GM12892 (cell line): Measurements from ENCODE around the gene S100B.

Experiments
- POLR2A ChIP-seq: IDR thresholded peaks from 2 replicates; pipeline ENCODE4 v1.6.1; 2011; ENCODE audit warnings: low read depth, low read length, control low read depth
- TAF1 ChIP-seq: IDR thresholded peaks from 2 replicates; pipeline ENCODE4 v1.6.1; 2011; ENCODE audit warnings: low read depth, mild to moderate bottlenecking, control low read depth, low read length, borderline replicate concordance

- no peak for TF ChIP-seq POLR2A
- no peak for TF ChIP-seq TAF1
Observed at GRCh38 chr21:46650476-46651098, 45.7 kb upstream of the S100B start.
